ENCODE data around the gene DDX39B. TPM values are rescaled to one million over a fixed set of nuclear protein-coding genes. Genes with fewer than 3 reads are reported as not detected.

DDX39B gene
- total RNA-seq, 3 donors from 2014 or later (not counting 1 experiment from before 2014, with no cell fraction given): 506 to 571 (median 534) TPM

GRCh38 chr6:31580807-31581433 lies 39.1 kb upstream of the DDX39B start:
- Histone ChIP-seq H3K4me3 (ENCODE audit: low read length) (peak overlapping the region; percentile 98), H3K4me1 (ENCODE audit: control insufficient read depth, insufficient read depth, low read length) (peaks cover 89% of the 10 kb centered on the region), H3K27ac (ENCODE audit: low read length) (peak overlapping the region; percentile 87), H3K36me3 (ENCODE audit: control insufficient read depth, insufficient read depth, low read length) (peaks cover 10% of the 10 kb centered on the region), H3K9me3 (ENCODE audit: control insufficient read depth, insufficient read depth, low read length) (no peaks in the 10 kb centered on the region), H3K27me3 (ENCODE audit: control insufficient read depth, insufficient read depth, low read length) (no peaks in the 10 kb centered on the region)
- peak overlapping the region; percentile 95 to 100 for H3K27ac Mint-ChIP-seq
- H3K9me3 Mint-ChIP-seq: no peaks in the 10 kb centered on the region
- H3K27me3 Mint-ChIP-seq (ENCODE audit: low read depth in 2 of 2): no peaks in the 10 kb centered on the region
- peak; percentile 99 for TF ChIP-seq CTCF (IDR thresholded peaks at IDR 0.05)
- ATAC-seq: peak; percentile 85 to 96 (median 87)
- no peaks in the 10 kb centered on the region for H3K36me3 Mint-ChIP-seq
- peaks cover 74 to 75% of the 10 kb centered on the region in 2 donors for H3K4me1 Mint-ChIP-seq
- peak; percentile 92 to 93 for DNase-seq
- peak overlapping the region; percentile 98 for H3K4me3 Mint-ChIP-seq
- intact Hi-C loops (cut with micrococcal nuclease): loop anchor here (1.0 to 5.0 kb wide), 4 partner anchors 16 to 89 kb away; partner anchors contain the start of gene NFKBIL1
- WGBS (ENCODE audit: insufficient coverage): under 1% methylated on average over 62 of the region's 62 CpGs

- no peak for DNase-seq
- peaks cover 10% of the 10 kb centered on the region for H3K36me3 ChIP-seq (ENCODE audit: control insufficient read depth, insufficient read depth, low read length)
- H3K36me3 Mint-ChIP-seq: no peaks in the 10 kb centered on the region
- H3K9me3 ChIP-seq (ENCODE audit: control insufficient read depth, insufficient read depth, low read length): no peaks in the 10 kb centered on the region
- H3K27me3 Mint-ChIP-seq (ENCODE audit: low read depth in 2 of 2): no peaks in the 10 kb centered on the region
- ATAC-seq: no peak
- peaks cover 74 to 75% of the 10 kb centered on the region in 2 donors for H3K4me1 Mint-ChIP-seq
- H3K4me3 ChIP-seq (ENCODE audit: low read length): peak overlapping the region; percentile 98
- peak overlapping the region; percentile 95 to 100 for H3K27ac Mint-ChIP-seq
- peak overlapping the region; percentile 98 for H3K4me3 Mint-ChIP-seq
- peak overlapping the region; percentile 87 for H3K27ac ChIP-seq (ENCODE audit: low read length)
- no peaks in the 10 kb centered on the region for H3K9me3 Mint-ChIP-seq
- no peaks in the 10 kb centered on the region for H3K27me3 ChIP-seq (ENCODE audit: control insufficient read depth, insufficient read depth, low read length)
- intact Hi-C loops (cut with micrococcal nuclease): loop anchor here (2.0 to 5.0 kb wide), 2 partner anchors 20 to 88 kb away; no protein-coding TSS in a partner anchor
- no peak for TF ChIP-seq CTCF (IDR thresholded peaks at IDR 0.05)
- WGBS (ENCODE audit: insufficient coverage): 21% methylated on average over 11 of the region's 11 CpGs
- peaks cover 89% of the 10 kb centered on the region for H3K4me1 ChIP-seq (ENCODE audit: control insufficient read depth, insufficient read depth, low read length)
These were observed 38.6 kb upstream of the DDX39B start for GRCh38 chr6:31580438-31580740.

GRCh38 chr6:31579546-31580437 lies 38.0 kb upstream of the DDX39B start:
- Mint-ChIP-seq H3K36me3 (no peaks in the 10 kb centered on the region), H3K4me3 (peak overlapping the region; percentile 98), H3K4me1 (peaks cover 73 to 79% of the 10 kb centered on the region in 2 donors), H3K27ac (peak overlapping the region; percentile 95 to 100), H3K27me3 (ENCODE audit: low read depth in 2 of 2) (no peaks in the 10 kb centered on the region), H3K9me3 (no peaks in the 10 kb centered on the region)
- Histone ChIP-seq H3K9me3 (ENCODE audit: control insufficient read depth, insufficient read depth, low read length) (no peaks in the 10 kb centered on the region), H3K27ac (ENCODE audit: low read length) (peak overlapping the region; percentile 87), H3K27me3 (ENCODE audit: control insufficient read depth, insufficient read depth, low read length) (no peaks in the 10 kb centered on the region), H3K36me3 (ENCODE audit: control insufficient read depth, insufficient read depth, low read length) (peaks cover 10% of the 10 kb centered on the region), H3K4me1 (ENCODE audit: control insufficient read depth, insufficient read depth, low read length) (peaks cover 89% of the 10 kb centered on the region), H3K4me3 (ENCODE audit: low read length) (peak overlapping the region; percentile 98)
- WGBS (ENCODE audit: insufficient coverage): 61% methylated on average over 6 of the region's 8 CpGs
- ATAC-seq (no peak), DNase-seq (peak in 1 of 2 donors; percentile 37)
- no peak for TF ChIP-seq CTCF (IDR thresholded peaks at IDR 0.05)
- intact Hi-C loops (cut with micrococcal nuclease): loop anchor here (2.0 to 5.0 kb wide), 2 partner anchors 19 to 87 kb away; no protein-coding TSS in a partner anchor
